Endothelial cell (in vitro differentiated cells): ENCODE measurements around the gene ASNSD1. TPM values are rescaled to one million over a fixed set of nuclear protein-coding genes. Genes with fewer than 3 reads are reported as not detected.
"Not testable (repeated sequence)": the region's sequence is repeated elsewhere in the genome, so short reads cannot be mapped to it uniquely, and the experiment has no call there.

Source experiments
- DNase-seq: peaks from one replicate; pipeline ENCODE4 v3.0.0; 2021; ENCODE audit warnings: low spot score
- H3K27ac Mint-ChIP-seq: one replicate; pipeline ENCODE4 v1.8.0; 2021; ENCODE audit warnings: mixed read lengths, inconsistent platforms; ENCODE audit not compliant: unreplicated experiment
- H3K27me3 Mint-ChIP-seq: one replicate; pipeline ENCODE4 v1.8.0; 2021; ENCODE audit warnings: mild to moderate bottlenecking, moderate library complexity, mixed read lengths, inconsistent platforms; ENCODE audit not compliant: unreplicated experiment
- H3K36me3 Mint-ChIP-seq: one replicate; pipeline ENCODE4 v1.8.0; 2021; ENCODE audit warnings: mild to moderate bottlenecking, low read depth, mixed read lengths, inconsistent platforms; ENCODE audit not compliant: unreplicated experiment
- H3K4me1 Mint-ChIP-seq: one replicate; pipeline ENCODE4 v1.8.0; 2021; ENCODE audit warnings: mild to moderate bottlenecking, mixed read lengths, inconsistent platforms; ENCODE audit not compliant: unreplicated experiment
- H3K4me3 Mint-ChIP-seq: one replicate; pipeline ENCODE4 v1.8.0; 2021; ENCODE audit warnings: mild to moderate bottlenecking, mixed read lengths, inconsistent platforms; ENCODE audit not compliant: unreplicated experiment
- H3K9me3 Mint-ChIP-seq: one replicate; pipeline ENCODE4 v1.8.0; 2021; ENCODE audit warnings: mixed read lengths, inconsistent platforms; ENCODE audit not compliant: unreplicated experiment
- total RNA-seq: library from RNA; stranded (reverse); fragmentation: NEBNext Ultra II Directional; extraction: Animal tissue kit (Norgen Biotek cat#: 25700); gene quantifications from one replicate; pipeline ENCODE4 v1.2.1, GENCODE V29; 2021; ENCODE audit not compliant: unreplicated experiment
- TF ChIP-seq, protein P1 (sequence below): fragments of 200-600 bp; sonication (generic); IDR thresholded peaks from one replicate; pipeline ENCODE4 v1.5.0; 2021; ENCODE audit warnings: antibody characterized with exemption; ENCODE audit not compliant: unreplicated experiment

ASNSD1 gene
- total RNA-seq, 1 donor from 2014 or later = 35.7 TPM

DNA sequence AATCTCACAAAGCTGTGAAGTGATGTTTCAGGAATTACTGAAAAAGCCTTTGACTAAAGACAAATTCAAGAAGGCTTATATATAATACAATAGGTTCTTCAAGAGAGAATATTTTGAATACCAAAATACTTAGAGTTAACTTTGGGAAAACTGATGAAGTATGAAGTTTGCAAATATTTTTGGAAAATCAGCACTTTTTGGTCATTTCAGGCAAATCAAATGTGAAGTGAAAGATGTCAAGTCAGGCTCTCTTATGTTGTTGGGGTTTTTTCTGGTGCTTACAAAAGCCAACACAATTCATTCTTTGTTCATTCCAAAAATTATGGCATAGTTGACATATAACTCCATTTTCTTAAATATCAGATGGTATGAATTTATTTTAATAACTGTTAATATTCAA, 14.7 kb upstream of the ASNSD1 start:
- Mint-ChIP-seq H3K4me1 (peaks cover 3% of the 10 kb centered on the region), H3K36me3 (no peaks in the 10 kb centered on the region), H3K4me3 (no peak overlapping the region), H3K27me3 (no peaks in the 10 kb centered on the region), H3K27ac (no peak overlapping the region), H3K9me3 (no peaks in the 10 kb centered on the region)
- TF ChIP-seq, protein P1, sequence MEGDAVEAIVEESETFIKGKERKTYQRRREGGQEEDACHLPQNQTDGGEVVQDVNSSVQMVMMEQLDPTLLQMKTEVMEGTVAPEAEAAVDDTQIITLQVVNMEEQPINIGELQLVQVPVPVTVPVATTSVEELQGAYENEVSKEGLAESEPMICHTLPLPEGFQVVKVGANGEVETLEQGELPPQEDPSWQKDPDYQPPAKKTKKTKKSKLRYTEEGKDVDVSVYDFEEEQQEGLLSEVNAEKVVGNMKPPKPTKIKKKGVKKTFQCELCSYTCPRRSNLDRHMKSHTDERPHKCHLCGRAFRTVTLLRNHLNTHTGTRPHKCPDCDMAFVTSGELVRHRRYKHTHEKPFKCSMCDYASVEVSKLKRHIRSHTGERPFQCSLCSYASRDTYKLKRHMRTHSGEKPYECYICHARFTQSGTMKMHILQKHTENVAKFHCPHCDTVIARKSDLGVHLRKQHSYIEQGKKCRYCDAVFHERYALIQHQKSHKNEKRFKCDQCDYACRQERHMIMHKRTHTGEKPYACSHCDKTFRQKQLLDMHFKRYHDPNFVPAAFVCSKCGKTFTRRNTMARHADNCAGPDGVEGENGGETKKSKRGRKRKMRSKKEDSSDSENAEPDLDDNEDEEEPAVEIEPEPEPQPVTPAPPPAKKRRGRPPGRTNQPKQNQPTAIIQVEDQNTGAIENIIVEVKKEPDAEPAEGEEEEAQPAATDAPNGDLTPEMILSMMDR = no peak
- DNase-seq = no peak

DNA sequence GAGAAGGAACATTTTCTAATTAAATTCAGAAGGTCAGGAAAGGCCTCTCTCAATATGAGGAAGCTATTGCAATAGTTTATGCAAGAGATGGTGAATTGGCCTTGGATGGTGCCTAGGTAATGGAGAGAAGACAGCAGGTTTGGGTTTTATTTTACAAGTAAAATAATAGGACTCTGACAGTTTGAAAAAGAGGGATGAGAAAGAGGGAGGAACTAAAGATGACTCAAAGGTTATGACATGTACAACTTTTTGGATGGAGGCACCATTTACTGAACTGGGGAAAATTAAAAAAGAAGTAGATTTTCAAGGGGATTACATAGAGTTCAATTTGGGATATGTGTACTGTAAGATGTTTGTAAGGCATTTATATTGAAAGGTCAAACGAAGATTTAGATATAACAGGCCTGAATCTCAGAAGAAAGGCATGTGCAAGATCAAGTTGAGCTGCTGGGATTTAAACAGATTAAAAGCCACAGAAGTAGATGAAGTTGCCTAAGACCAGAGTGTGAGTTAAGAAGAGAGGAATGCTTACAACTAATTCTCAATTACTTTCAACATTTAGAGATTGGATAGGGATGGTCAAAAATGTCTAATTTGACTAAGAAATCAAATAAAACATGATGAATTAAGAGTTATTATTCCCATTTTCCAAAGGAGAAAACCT, 12.3 kb upstream of the ASNSD1 start:
- Mint-ChIP-seq H3K27ac (no peak overlapping the region), H3K36me3 (peaks cover 8% of the 10 kb centered on the region), H3K4me1 (no peaks in the 10 kb centered on the region), H3K27me3 (peaks cover 2% of the 10 kb centered on the region), H3K9me3 (peaks cover 6% of the 10 kb centered on the region), H3K4me3 (no peak overlapping the region)
- TF ChIP-seq, protein P1 = no peak
- DNase-seq = no peak

DNA sequence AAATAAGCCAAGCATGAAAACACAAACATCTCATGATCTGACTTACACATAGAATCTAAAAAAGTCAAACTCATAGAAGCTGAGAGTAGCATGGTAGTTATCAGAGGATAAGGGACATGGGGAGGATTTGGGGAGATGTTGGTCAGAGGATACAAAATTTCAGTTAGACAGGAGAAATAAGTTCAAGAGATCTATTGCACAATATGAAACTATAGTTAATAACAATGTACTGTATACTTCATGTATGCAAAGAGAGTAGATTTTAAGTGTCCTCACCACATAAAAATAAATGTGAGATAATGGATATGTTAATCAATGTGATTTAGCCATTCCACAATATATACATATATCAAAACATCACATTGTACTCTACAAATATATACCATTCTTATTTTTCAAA, 10.0 kb upstream of the ASNSD1 start:
- TF ChIP-seq, protein P1 = no peak
- H3K9me3 Mint-ChIP-seq = peaks cover 10% of the 10 kb centered on the region
- no peak for DNase-seq
- peaks cover 13% of the 10 kb centered on the region for H3K36me3 Mint-ChIP-seq
- H3K27me3 Mint-ChIP-seq = peaks cover 2% of the 10 kb centered on the region
- no peaks in the 10 kb centered on the region for H3K4me1 Mint-ChIP-seq
- no peak overlapping the region for H3K4me3 Mint-ChIP-seq
- no peak overlapping the region for H3K27ac Mint-ChIP-seq

DNA sequence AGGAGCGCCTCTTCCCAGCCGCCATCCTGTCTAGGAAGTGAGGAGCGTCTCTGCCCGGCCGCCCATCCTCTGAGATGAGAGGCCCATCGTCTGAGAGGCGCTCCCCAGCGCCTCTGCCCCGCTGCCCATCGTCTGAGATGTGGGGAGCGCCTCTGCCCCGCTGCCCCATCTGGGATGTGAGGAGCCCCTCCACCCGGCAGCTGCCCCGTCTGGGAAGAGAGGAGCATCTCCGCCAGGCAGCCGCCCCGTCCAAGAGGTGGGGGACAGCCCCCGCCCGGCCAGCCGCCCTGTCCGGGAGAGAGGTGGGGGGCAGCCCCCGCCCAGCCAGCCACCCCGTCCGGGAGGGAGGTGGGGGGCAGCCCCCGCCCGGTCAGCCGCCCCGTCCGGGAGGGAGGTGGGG, 7.8 kb upstream of the ASNSD1 start:
- DNase-seq = not testable (repeated sequence)

DNA sequence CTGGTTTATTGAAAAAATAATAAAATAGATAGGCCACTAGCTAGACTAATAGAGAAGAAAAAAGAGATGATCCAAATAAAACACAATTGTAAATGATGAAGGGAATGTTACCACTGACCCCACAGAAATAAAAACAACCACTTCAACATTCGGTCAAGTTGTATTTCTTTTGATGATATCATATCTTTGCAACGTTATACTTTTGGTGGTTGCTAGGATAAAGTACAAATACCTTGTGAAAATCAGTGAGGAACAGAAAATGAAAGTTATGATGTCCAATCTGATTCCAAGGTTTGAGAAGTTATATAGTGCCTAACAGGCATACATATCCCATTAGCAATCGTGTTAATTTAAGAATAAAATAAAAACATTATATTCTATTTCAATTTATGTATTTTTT, 6.6 kb upstream of the ASNSD1 start:
- Mint-ChIP-seq H3K4me1 (peaks cover 3% of the 10 kb centered on the region), H3K27ac (no peak overlapping the region), H3K4me3 (no peak overlapping the region), H3K36me3 (peaks cover 13% of the 10 kb centered on the region), H3K9me3 (peaks cover 10% of the 10 kb centered on the region), H3K27me3 (peaks cover 8% of the 10 kb centered on the region)
- DNase-seq = no peak
- TF ChIP-seq, protein P1 = no peak

More for the DNA sequence above, 7.8 kb upstream of the ASNSD1 start:
- not testable (repeated sequence) for H3K4me1 Mint-ChIP-seq, H3K9me3 Mint-ChIP-seq, H3K27me3 Mint-ChIP-seq, H3K27ac Mint-ChIP-seq, H3K4me3 Mint-ChIP-seq
- peaks cover 13% of the 10 kb centered on the region for H3K36me3 Mint-ChIP-seq
